Measurements from ENCODE around the gene SNX3. TPM values are rescaled to one million over a fixed set of nuclear protein-coding genes. Genes with fewer than 3 reads are reported as not detected.

Gene SNX3
- total and polyA plus RNA-seq, 2 donors from 2014 or later, result 143 to 236 TPM

GRCh38 chr6:108163644-108164542 lies 96.9 kb downstream of the SNX3 start:
- H3K9me3 ChIP-seq (ENCODE audit: control insufficient read depth in 2 of 3, insufficient read depth in 1 of 3, low read length in 3 of 3), result no peaks in the 10 kb centered on the region
- DNase-seq (no peak), FAIRE-seq (no peak)
- intact Hi-C loops (cut with DNase I), result no loop called here
- peaks cover 0 to 17% (median 6%) of the 10 kb centered on the region in 3 donors for H3K4me1 ChIP-seq (ENCODE audit: control insufficient read depth in 2 of 3, insufficient read depth in 2 of 3, low read depth in 1 of 3, low read length in 3 of 3)
- no peak overlapping the region for H3K27ac ChIP-seq (ENCODE audit: low read depth in 2 of 2, low read length in 2 of 2)
- peaks cover 88% of the 10 kb centered on the region for H3K27me3 ChIP-seq (ENCODE audit: control insufficient read depth, insufficient read depth, low read length)
- no peaks in the 10 kb centered on the region for H3K36me3 ChIP-seq (ENCODE audit: control insufficient read depth in 2 of 3, insufficient read depth in 3 of 3, low read length in 3 of 3)
- no peak overlapping the region for H3K9ac ChIP-seq (ENCODE audit: low read length in 3 of 3)
- no peak overlapping the region for H3K4me3 ChIP-seq (ENCODE audit: low read length in 3 of 3)
- no peak for TF ChIP-seq CTCF (IDR thresholded peaks at IDR 0.05; ENCODE audit: borderline replicate concordance, extremely low read depth, insufficient read depth)

GRCh38 chr6:108163267-108163643 lies 97.6 kb downstream of the SNX3 start:
- FAIRE-seq, result no peak
- no peak overlapping the region for H3K9ac ChIP-seq (ENCODE audit: low read length in 3 of 3)
- intact Hi-C loops (cut with DNase I), result no loop called here
- H3K4me3 ChIP-seq (ENCODE audit: low read length in 3 of 3), result no peak overlapping the region
- no peak overlapping the region for H3K27ac ChIP-seq (ENCODE audit: low read depth in 2 of 2, low read length in 2 of 2)
- no peaks in the 10 kb centered on the region for H3K36me3 ChIP-seq (ENCODE audit: control insufficient read depth in 2 of 3, insufficient read depth in 3 of 3, low read length in 3 of 3)
- peaks cover 0 to 17% (median 6%) of the 10 kb centered on the region in 3 donors for H3K4me1 ChIP-seq (ENCODE audit: control insufficient read depth in 2 of 3, insufficient read depth in 2 of 3, low read depth in 1 of 3, low read length in 3 of 3)
- no peak for DNase-seq
- H3K27me3 ChIP-seq (ENCODE audit: control insufficient read depth, insufficient read depth, low read length), result peaks cover 91% of the 10 kb centered on the region
- H3K9me3 ChIP-seq (ENCODE audit: control insufficient read depth in 2 of 3, insufficient read depth in 1 of 3, low read length in 3 of 3), result no peaks in the 10 kb centered on the region
- TF ChIP-seq CTCF (IDR thresholded peaks at IDR 0.05; ENCODE audit: borderline replicate concordance, extremely low read depth, insufficient read depth), result no peak

- TF ChIP-seq CTCF (IDR thresholded peaks at IDR 0.05; ENCODE audit: borderline replicate concordance, extremely low read depth, insufficient read depth), result no peak
- peaks cover 0 to 15% (median 6%) of the 10 kb centered on the region in 3 donors for H3K4me1 ChIP-seq (ENCODE audit: control insufficient read depth in 2 of 3, insufficient read depth in 2 of 3, low read depth in 1 of 3, low read length in 3 of 3)
- no peak for DNase-seq
- intact Hi-C loops (cut with DNase I), result no loop called here
- H3K27ac ChIP-seq (ENCODE audit: low read depth in 2 of 2, low read length in 2 of 2), result no peak overlapping the region
- no peak for FAIRE-seq
- H3K27me3 ChIP-seq (ENCODE audit: control insufficient read depth, insufficient read depth, low read length), result peaks cover 85% of the 10 kb centered on the region
- no peak overlapping the region for H3K9ac ChIP-seq (ENCODE audit: low read length in 3 of 3)
- no peak overlapping the region for H3K4me3 ChIP-seq (ENCODE audit: low read length in 3 of 3)
- no peaks in the 10 kb centered on the region for H3K9me3 ChIP-seq (ENCODE audit: control insufficient read depth in 2 of 3, insufficient read depth in 1 of 3, low read length in 3 of 3)
- no peaks in the 10 kb centered on the region for H3K36me3 ChIP-seq (ENCODE audit: control insufficient read depth in 2 of 3, insufficient read depth in 3 of 3, low read length in 3 of 3)
Measured at GRCh38 chr6:108161724-108162282, 99.0 kb downstream of the SNX3 start.

Other genes starting within 250 kb of the SNX3 start
- gene OSTM1, start 186.3 kb downstream of the SNX3 start, total RNA-seq, result 34.5 TPM
- 19.8 TPM for gene OSTM1, start 186.3 kb downstream of the SNX3 start, polyA plus RNA-seq (ENCODE audit: insufficient read depth, low read depth, low replicate concordance)
- not detected for gene NR2E1, start 95.0 kb downstream of the SNX3 start, total RNA-seq
- not detected for gene NR2E1, start 95.0 kb downstream of the SNX3 start, polyA plus RNA-seq (ENCODE audit: insufficient read depth, low read depth, low replicate concordance)
- gene AFG1L, start 34.0 kb upstream of the SNX3 start, total RNA-seq, result 7.0 TPM
- gene AFG1L, start 34.0 kb upstream of the SNX3 start, polyA plus RNA-seq (ENCODE audit: insufficient read depth, low read depth, low replicate concordance), result 6.8 TPM

Data from kidney (tissue), 14 donors.